Activated gamma-delta T cell (primary cell): ENCODE results near the gene RNLS.

Experiments
- DNase-seq: peaks from one replicate; lab custom pipeline; 2025; lab: John Stamatoyannopoulos, UW

Gene RNLS

DNA sequence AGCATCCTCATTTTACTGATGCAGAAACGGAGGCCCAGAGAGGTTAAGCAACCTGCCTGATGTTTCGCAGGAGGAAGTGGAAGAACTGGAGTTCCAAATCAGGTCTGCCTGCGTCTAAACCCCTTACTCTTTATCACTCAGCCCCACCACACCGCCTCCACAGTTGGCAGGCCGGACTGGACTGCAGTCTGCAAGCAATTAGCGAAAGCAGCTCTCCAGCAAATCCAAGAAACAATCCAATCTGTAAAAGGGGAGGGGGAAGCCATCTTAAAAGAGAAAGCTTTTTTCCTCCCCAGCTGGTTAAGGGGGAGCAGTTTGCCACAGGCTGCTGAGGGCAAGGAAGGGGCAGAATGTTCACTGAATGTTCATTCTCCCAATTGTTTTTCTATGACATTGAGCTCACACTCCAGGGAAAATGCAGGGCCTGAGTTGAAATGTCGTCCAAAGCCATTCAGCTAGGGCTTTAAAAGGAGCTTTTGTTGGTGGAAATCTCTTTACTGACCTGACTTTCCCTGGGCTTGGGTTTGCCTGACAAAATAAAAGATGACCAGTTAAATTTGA is 350.1 kb downstream of the RNLS start:
- DNase-seq, result no peak

DNA sequence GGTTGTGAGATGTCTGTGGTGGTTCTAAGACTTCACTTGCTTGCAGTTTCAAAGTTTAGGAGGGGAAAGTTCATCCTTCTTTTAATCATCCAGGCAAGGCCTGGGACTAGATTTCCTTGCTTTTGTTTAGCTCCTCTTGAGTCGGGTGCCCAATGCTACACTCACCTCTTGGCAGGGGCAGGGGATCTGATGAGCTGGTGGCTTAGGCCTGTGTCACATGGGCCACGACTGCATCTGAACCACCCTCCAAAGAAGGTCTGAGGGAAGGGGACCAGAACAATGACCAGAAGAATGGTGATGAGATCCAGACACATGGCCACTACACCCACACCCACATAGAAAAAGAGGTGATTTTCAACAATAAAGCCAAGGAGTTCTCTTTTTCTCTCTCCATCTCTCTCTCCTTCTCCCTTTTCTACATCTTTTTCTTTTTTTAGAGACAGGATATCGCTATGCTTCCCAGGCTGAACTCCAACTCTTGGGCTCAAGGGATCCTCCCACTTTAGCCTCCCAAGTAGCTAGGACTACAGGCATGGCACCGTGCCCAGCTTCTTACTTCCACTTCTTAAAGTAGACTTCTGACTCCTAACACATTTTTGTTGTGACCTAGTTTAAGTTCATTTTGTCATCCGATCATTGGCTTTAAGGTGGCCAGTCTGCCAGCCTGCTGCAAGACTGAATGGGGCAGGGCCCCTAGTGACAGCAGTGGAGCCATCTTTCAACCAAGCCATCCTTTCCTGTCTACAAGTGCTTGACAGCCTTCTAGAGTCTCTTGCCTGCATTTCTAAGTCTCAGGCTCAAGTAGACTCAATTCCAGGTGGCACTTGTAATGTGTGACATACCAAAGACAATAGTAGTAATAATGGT is 350.9 kb downstream of the RNLS start:
- no peak for DNase-seq

DNA sequence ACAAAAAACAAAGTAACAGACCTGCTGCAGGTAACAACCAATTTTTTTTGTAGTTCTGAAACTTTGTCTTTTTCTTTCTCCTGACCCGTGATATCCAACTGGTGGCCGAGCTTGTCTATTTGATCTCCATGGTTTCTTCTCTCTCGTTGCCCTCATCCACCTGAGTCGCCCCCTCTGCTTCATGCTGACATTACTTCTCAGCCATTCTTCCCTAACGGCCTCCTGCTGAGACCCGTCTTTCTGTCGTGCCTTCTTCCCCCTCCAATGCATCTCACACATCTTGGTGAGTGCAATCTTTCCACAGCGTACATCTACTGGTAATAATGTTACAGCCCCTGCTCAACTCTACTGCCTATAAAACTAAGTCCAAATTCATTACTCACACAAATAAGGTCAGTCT is 352.9 kb downstream of the RNLS start:
- DNase-seq, result no peak

DNA sequence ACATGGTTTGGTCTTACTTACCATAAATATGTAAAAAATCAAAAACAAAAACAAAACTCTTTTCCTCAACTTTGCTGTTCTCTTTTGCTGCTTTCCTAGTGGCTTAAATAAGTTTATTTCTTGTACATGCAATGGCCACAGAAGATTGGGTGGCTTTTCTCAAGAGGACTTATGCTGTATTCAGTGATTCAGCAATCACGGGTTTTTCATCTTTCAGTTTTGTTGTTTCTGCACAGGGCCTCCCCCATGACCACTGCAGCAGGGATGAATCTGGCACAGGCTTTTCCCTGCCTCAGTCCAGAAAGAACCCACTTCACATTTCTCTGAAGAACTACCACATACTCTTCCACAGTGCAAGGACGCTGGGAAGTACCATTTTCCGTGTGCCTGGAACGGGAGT is 355.0 kb downstream of the RNLS start:
- DNase-seq, result no peak

GRCh38 chr10:88227342-88228018 is 355.6 kb downstream of the RNLS start:
- DNase-seq, result no peak

DNA sequence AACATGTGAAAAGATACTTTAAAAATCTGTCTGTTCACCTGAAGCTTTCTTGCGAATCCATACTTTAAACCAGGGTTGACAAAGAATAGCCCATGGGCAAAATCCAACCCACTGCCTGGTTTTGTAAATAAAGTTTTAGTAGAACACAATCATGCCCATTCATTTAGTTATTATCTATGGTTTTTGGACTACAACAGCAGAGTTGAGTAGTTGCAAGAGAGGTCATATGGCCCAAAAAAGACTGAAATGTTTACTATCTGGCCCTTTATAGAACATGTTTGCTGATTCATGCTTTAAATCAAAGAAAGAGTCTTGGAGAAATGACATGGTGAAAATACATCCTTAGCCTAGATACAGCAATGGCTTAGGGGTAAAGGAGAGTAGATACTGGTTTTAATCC is 356.2 kb downstream of the RNLS start:
- DNase-seq, result no peak

DNA sequence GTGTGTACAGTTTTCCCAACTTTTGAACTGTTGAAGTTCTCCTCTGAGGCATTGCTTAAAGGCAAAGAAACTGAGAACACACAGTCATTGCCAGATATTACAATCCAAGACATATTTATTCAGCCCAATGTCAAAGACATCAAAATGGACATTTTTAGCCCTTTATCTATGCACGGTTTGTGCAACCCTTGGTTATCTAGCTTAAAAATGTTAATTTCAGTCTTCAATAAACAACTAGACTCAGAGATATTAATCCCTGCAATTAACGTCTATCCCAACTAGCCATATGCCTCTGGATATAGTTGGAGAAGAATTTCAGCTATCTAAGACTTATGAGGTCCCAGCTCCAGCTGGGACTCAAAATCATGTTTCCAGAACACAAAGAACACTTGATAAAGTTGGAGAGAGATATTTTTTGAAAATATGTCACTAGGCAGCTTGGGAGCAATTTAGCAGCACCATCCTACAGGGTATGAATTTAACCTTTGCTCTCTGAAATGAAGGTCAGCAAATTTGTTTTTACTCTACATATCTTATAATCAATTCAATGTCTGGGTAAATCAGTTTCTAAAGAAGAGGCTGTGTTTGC is 357.0 kb downstream of the RNLS start:
- DNase-seq, result no peak
